LNCaP clone FGC (cell line): ENCODE measurements around the gene TSLP.

ENCODE experiments used
- DNase-seq: peaks from one replicate; pipeline ENCODE4 v3.0.0-alpha.2; 2011; ENCODE audit warnings: low read depth
- H3K4me3 ChIP-seq: 2 replicates; pipeline ENCODE4 v1.5.1; 2011; ENCODE audit warnings: mild to moderate bottlenecking, low read depth, low read length, control low read depth
- CTCF ChIP-seq: IDR thresholded peaks from 2 replicates; pipeline ENCODE4 v1.5.1; 2012; ENCODE audit warnings: mild to moderate bottlenecking; ENCODE audit not compliant: control insufficient read depth, insufficient read depth; ENCODE audit errors: extremely low read depth

The TSLP gene

GRCh38 chr5:111116550-111116949 is 45.0 kb downstream of the TSLP start:
- no peak for TF ChIP-seq CTCF
- H3K4me3 ChIP-seq = no peak overlapping the region
- DNase-seq = no peak

- no peak for TF ChIP-seq CTCF
- H3K4me3 ChIP-seq = no peak overlapping the region
- DNase-seq = no peak
Measured at GRCh38 chr5:111117136-111117535, 45.6 kb downstream of the TSLP start.

- DNase-seq = no peak
- TF ChIP-seq CTCF = no peak
- no peak overlapping the region for H3K4me3 ChIP-seq
Measured at GRCh38 chr5:111119221-111119620, 47.7 kb downstream of the TSLP start.

GRCh38 chr5:111119856-111120255 is 48.3 kb downstream of the TSLP start:
- H3K4me3 ChIP-seq = no peak overlapping the region
- no peak for DNase-seq
- no peak for TF ChIP-seq CTCF

GRCh38 chr5:111120911-111121310 is 49.4 kb downstream of the TSLP start:
- no peak overlapping the region for H3K4me3 ChIP-seq
- no peak for TF ChIP-seq CTCF
- no peak for DNase-seq

GRCh38 chr5:111121926-111122325 is 50.4 kb downstream of the TSLP start:
- DNase-seq = no peak
- no peak for TF ChIP-seq CTCF
- no peak overlapping the region for H3K4me3 ChIP-seq

GRCh38 chr5:111122398-111122797 is 50.9 kb downstream of the TSLP start:
- no peak for TF ChIP-seq CTCF
- DNase-seq = no peak
- no peak overlapping the region for H3K4me3 ChIP-seq
